HCT116 (cell line): ENCODE data around the gene MOAP1. TPM values are rescaled to one million over a fixed set of nuclear protein-coding genes. Genes with fewer than 3 reads are reported as not detected.
"Not testable (repeated sequence)": the region's sequence is repeated elsewhere in the genome, so short reads cannot be mapped to it uniquely, and the experiment has no call there.

Source experiments
- ATAC-seq: fragments of 200-7000 bp; cut with Tn5 transposase; 2 replicates; pipeline ENCODE4 v1.9.1; 2020; ENCODE audit warnings: mild to moderate bottlenecking, moderate library complexity
- BruUV-seq: library from RNA; stranded (reverse); fragments of 400-500 nt; replicated peaks from 2 replicates; lab custom pipeline; 2021; lab: Mats Ljungman, UMichigan
- CTCF ChIA-PET: fragments of 300-600 bp; sonication (Branson Sonifier 250); formaldehyde crosslinking; loops from one replicate; lab custom pipeline; 2021; ENCODE audit warnings: antibody characterized with exemption; lab: Charles Lee
- POLR2A ChIA-PET: fragments of 300-600, 350-600 bp; sonication (Branson Sonifier 250); formaldehyde crosslinking; loops from one replicate; lab custom pipeline; 2021; ENCODE audit warnings: antibody characterized with exemption; lab: Charles Lee
- RAD21 ChIA-PET, 2 experiments: fragments of 300-600 bp; sonication (Branson Sonifier 250); formaldehyde crosslinking; loops; one replicate each; lab custom pipeline; 2023; ENCODE audit warnings: low total read pairs in 2 of 2; ENCODE audit not compliant: uncharacterized antibody in 2 of 2, unreplicated experiment in 2 of 2, low non-redundant PET in 1 of 2; lab: Charles Lee
- DNase-seq: peaks from one replicate; pipeline ENCODE4 v3.0.0-alpha.2; 2010; ENCODE audit warnings: low read depth, low spot score
- H2AFZ ChIP-seq: fragments of 200-600 bp; shearing (Covaris generic), sonication (generic); 2 replicates; pipeline ENCODE4 v1.6.1; 2017; ENCODE audit warnings: low read depth, mixed run types, mixed read lengths, antibody characterized with exemption, low read length; ENCODE audit not compliant: poor library complexity, severe bottlenecking
- H3K27ac ChIP-seq: 2 replicates; pipeline ENCODE4 v1.5.1; 2012; ENCODE audit warnings: low read depth, low read length
- H3K27me3 ChIP-seq: fragments of 200-600 bp; sonication (generic); 2 replicates; pipeline ENCODE4 v1.6.1; 2016; ENCODE audit warnings: mixed run types, low read length, mixed read lengths; ENCODE audit not compliant: insufficient read depth
- H3K36me3 ChIP-seq, 2 experiments: fragments of 200-500 bp in 1 of 2; fragments of 200-600 bp in 1 of 2; sonication (Bioruptor generic) in 1 of 2; sonication (generic) in 1 of 2; 2 replicates each; pipeline versions ENCODE4 v1.5.1 to v1.6.1; 2014 to 2016; ENCODE audit warnings: low read length in 2 of 2, inconsistent platforms in 1 of 2, mixed read lengths in 1 of 2, mixed run types in 1 of 2; ENCODE audit not compliant: insufficient read depth in 2 of 2, control insufficient read depth in 1 of 2
- H3K4me1 ChIP-seq, 2 experiments: fragments of 200-600 bp in 1 of 2; sonication (generic) in 1 of 2; 2 replicates each; pipeline versions ENCODE4 v1.5.1 to v1.6.1; 2012 to 2017; ENCODE audit warnings: low read length in 2 of 2, inconsistent platforms in 1 of 2, mild to moderate bottlenecking in 1 of 2, mixed read lengths in 1 of 2, mixed run types in 1 of 2, moderate library complexity in 1 of 2; ENCODE audit not compliant: insufficient read depth in 2 of 2, control insufficient read depth in 1 of 2
- H3K4me2 ChIP-seq: fragments of 200-600 bp; sonication (generic); 2 replicates; pipeline ENCODE4 v1.6.1; 2017; ENCODE audit warnings: mixed run types, low read length, mixed read lengths
- H3K4me3 ChIP-seq, 2 experiments: fragments of 200-600 bp in 1 of 2; sonication (generic) in 1 of 2; replicated peaks in 1 of 2; 2 replicates each; pipeline ENCODE4 v1.5.1; 2011 to 2016; ENCODE audit warnings: low read length in 2 of 2, control low read depth in 1 of 2, low read depth in 1 of 2, mild to moderate bottlenecking in 1 of 2, mixed read lengths in 1 of 2, mixed run types in 1 of 2
- H3K79me2 ChIP-seq: fragments of 200-600 bp; sonication (generic); 2 replicates; pipeline ENCODE4 v1.6.1; 2017; ENCODE audit warnings: mild to moderate bottlenecking, mixed run types, low read length, moderate library complexity, mixed read lengths; ENCODE audit not compliant: insufficient read depth
- H3K9ac ChIP-seq: fragments of 200-600 bp; sonication (generic); 2 replicates; pipeline ENCODE4 v1.6.1; 2016; ENCODE audit warnings: low read length, mixed read lengths
- H3K9me2 ChIP-seq: fragments of 200-600 bp; sonication (generic), shearing (Covaris generic); 2 replicates; pipeline ENCODE4 v1.6.1; 2017; ENCODE audit warnings: mixed run types, mild to moderate bottlenecking, moderate library complexity; ENCODE audit not compliant: insufficient read depth
- H3K9me3 ChIP-seq, 2 experiments: fragments of 200-500 bp in 1 of 2; fragments of 200-600 bp in 1 of 2; sonication (Bioruptor generic) in 1 of 2; sonication (generic) in 1 of 2; 2 replicates each; pipeline ENCODE4 v1.6.1; 2014 to 2017; ENCODE audit warnings: low read length in 2 of 2, mixed read lengths in 2 of 2, inconsistent platforms in 1 of 2, low read depth in 1 of 2, mild to moderate bottlenecking in 1 of 2, mixed run types in 1 of 2, moderate library complexity in 1 of 2; ENCODE audit not compliant: control insufficient read depth in 1 of 2, insufficient read depth in 1 of 2
- H4K20me1 ChIP-seq: fragments of 200-600 bp; sonication (generic), shearing (Covaris generic); 2 replicates; pipeline ENCODE4 v1.6.1; 2017; ENCODE audit warnings: mixed run types, mild to moderate bottlenecking, moderate library complexity; ENCODE audit not compliant: insufficient read depth
- intact Hi-C: fragments of 100-400 bp; cut with micrococcal nuclease; formaldehyde crosslinking; loops from 2 replicates; pipeline ENCODE4 v1.10.0; 2022
- total RNA-seq: library from RNA; stranded (reverse); gene quantifications from one replicate; pipeline ENCODE4 v1.2.1, GENCODE V29; 2021; ENCODE audit not compliant: unreplicated experiment

MOAP1 gene
- total RNA-seq, 1 experiment from 2014 or later = 14.2 TPM

GRCh38 chr14:93159625-93160352 lies 24.9 kb downstream of the MOAP1 start:
- not testable (repeated sequence) for H2AFZ ChIP-seq, BruUV-seq, H3K9ac ChIP-seq, H4K20me1 ChIP-seq, H3K9me2 ChIP-seq, H3K9me3 ChIP-seq, H3K36me3 ChIP-seq, H3K4me1 ChIP-seq, H3K27ac ChIP-seq, H3K79me2 ChIP-seq, H3K4me3 ChIP-seq, H3K27me3 ChIP-seq, DNase-seq
- RAD21 ChIA-PET = interaction anchor here in 1 of 2 experiments (0.6 to 1.2 kb wide), 2 partner anchors 28 to 47 kb away, joined by 3 read pairs; no protein-coding TSS in a partner anchor
- POLR2A ChIA-PET = interaction anchor here (1.2 to 1.4 kb wide), 2 partner anchors 10 to 25 kb away, joined by 3 to 6 read pairs; partner anchors contain the start of genes LYSET and MOAP1
- CTCF ChIA-PET = interaction anchor here (0.6 to 1.9 kb wide), 12 partner anchors 9 to 445 kb away, joined by 3 to 11 read pairs (median 4); no protein-coding TSS in a partner anchor
- ATAC-seq = peak; percentile 3; the same call in 1 of the 2 replicates
- intact Hi-C loops = loop anchor here (1.0 kb wide), 1 partner anchor 207 kb away; no protein-coding TSS in a partner anchor
- H3K4me2 ChIP-seq = peak overlapping the region; percentile 6; the same call in 1 of the 2 replicates

- H3K4me2 ChIP-seq, RAD21 ChIA-PET, H4K20me1 ChIP-seq, intact Hi-C loops, H2AFZ ChIP-seq, H3K9me2 ChIP-seq, H3K36me3 ChIP-seq, H3K4me3 ChIP-seq, ATAC-seq, H3K27ac ChIP-seq, BruUV-seq, H3K27me3 ChIP-seq, POLR2A ChIA-PET, CTCF ChIA-PET, H3K4me1 ChIP-seq, H3K9ac ChIP-seq, H3K79me2 ChIP-seq, H3K9me3 ChIP-seq, DNase-seq: not testable (repeated sequence)
These were observed 26.3 kb downstream of the MOAP1 start for GRCh38 chr14:93158349-93158748.
